GM10248 (cell line): ENCODE data around the gene RYR3.

Experiments used
- CTCF ChIA-PET: fragments of 300-600 bp; sonication (Branson Sonifier 250); formaldehyde crosslinking; extraction: SDS; loops from one replicate; lab custom pipeline; 2021; ENCODE audit warnings: antibody characterized with exemption; lab: Yijun Ruan, JAX
- POLR2A ChIA-PET: fragments of 350-650 bp; sonication (Branson Sonifier 250); formaldehyde crosslinking; extraction: SDS; loops from one replicate; lab custom pipeline; 2020; ENCODE audit warnings: antibody characterized with exemption; lab: Yijun Ruan, JAX
- DNase-seq: peaks from one replicate; pipeline ENCODE4 v3.0.0; 2012; ENCODE audit errors: extremely low spot score
- TF ChIP-seq, protein P1 (sequence below): IDR thresholded peaks from 2 replicates; pipeline ENCODE4 v1.5.1; 2012; ENCODE audit warnings: mild to moderate bottlenecking, low read depth; ENCODE audit errors: extremely low read depth, missing control alignments, control extremely low read depth

Gene RYR3

DNA sequence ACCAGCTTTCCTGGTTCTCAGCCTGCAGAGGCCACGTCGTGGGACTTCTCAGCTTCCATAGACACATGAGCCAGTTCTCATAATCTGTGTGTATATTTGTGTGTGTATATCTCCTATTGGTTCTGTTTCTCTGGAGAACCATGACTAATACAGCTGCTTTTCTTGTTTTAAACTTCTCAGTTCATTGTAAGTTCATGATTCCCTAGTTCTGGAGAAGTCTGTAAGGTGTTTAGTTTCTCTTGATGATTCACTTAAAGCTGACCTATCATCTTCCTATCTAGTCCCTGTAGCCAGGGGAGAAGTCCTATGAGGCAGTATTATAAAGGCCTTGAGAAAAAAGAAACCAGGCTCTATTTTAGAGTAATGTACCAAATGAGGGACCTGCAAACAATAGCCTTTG lies 147.7 kb downstream of the RYR3 start:
- ChIA-PET POLR2A (no interaction called here), CTCF (no interaction called here)
- no peak for DNase-seq
- TF ChIP-seq, protein P1, sequence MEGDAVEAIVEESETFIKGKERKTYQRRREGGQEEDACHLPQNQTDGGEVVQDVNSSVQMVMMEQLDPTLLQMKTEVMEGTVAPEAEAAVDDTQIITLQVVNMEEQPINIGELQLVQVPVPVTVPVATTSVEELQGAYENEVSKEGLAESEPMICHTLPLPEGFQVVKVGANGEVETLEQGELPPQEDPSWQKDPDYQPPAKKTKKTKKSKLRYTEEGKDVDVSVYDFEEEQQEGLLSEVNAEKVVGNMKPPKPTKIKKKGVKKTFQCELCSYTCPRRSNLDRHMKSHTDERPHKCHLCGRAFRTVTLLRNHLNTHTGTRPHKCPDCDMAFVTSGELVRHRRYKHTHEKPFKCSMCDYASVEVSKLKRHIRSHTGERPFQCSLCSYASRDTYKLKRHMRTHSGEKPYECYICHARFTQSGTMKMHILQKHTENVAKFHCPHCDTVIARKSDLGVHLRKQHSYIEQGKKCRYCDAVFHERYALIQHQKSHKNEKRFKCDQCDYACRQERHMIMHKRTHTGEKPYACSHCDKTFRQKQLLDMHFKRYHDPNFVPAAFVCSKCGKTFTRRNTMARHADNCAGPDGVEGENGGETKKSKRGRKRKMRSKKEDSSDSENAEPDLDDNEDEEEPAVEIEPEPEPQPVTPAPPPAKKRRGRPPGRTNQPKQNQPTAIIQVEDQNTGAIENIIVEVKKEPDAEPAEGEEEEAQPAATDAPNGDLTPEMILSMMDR = no peak

DNA sequence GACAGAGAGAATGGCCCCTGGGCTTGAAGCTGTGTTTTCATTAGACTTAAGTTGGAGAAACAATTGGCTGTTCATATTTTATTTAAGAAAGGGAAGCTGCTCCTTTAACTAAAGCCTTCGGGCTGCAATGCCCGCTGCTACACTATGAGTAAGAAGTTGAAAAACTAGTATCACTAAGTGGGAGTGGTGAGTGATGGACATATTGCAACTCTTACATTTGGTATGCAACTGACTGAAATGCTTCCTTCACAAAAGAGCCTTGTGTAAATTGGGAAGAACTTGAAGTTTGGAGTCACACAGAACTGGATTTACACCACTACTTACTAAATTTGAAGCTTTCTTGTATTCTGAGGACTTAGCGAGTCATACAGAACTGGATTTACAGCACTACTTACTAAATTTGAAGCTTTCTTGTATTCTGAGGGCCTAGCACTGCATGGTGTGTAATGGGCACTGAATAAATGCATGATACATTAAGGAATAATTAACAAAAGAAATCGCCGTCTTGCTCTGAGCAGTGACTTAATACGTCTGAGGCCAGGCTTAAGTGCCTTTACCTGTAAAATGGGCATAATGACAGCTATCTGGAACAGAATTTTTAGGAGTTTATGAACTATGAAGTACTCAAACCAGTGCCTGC lies 149.5 kb downstream of the RYR3 start:
- no peak for DNase-seq
- ChIA-PET CTCF (no interaction called here), POLR2A (no interaction called here)
- TF ChIP-seq, protein P1 = no peak

DNA sequence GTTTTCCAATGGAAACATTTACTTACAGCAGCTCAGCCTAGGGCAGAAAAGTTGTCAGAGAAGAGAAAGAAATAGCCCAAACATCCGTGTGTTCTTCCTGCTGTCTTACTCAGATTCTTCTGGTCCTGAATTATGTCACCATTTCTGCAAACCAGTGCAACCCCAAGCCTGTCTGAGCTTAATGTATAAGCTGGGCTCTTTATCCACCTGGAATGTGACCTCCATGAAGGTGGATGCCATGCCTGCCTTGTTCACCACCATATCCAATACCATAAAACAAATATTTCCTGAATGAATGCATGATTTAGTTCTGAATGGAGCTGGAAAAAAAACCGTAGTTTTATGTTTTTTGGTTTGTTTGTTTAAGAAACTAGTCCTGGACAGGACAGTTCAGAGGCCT lies 150.9 kb downstream of the RYR3 start:
- DNase-seq = no peak
- CTCF ChIA-PET = no interaction called here
- TF ChIP-seq, protein P1 = no peak
- POLR2A ChIA-PET = no interaction called here

DNA sequence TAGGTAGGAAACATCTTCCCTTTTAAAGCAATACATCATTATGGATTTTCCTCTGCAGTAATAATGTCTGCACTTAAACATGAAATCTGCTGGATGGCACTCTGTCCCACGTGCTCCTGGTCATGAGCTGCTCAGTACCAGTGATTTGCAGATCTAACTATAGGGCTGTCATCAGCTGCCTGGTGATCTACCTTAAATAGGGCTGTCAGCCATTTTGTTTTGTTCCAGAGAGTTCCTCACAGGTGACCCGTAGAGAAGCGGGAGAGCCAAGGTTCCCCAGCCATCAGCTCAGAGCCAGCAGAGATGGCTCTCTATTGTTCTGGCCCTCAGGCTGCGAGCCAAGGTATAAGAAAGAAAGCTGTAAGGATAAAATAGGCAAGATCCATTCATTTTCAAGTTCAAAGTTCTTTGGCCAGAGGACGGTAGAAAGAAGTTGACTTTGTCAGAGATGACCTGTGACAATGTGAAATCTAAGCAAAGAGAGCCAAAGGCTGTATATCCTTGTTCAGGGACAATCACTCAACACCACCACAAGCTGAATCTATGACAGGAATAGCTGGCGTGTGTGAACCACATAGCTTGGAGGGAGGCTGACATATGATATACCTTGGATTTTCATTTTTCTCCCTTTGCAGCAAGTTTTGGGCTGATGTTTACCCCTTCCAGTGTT lies 156.5 kb downstream of the RYR3 start:
- no peak for DNase-seq
- ChIA-PET POLR2A (no interaction called here), CTCF (interaction anchor here (0.7 to 1.3 kb wide), 3 partner anchors 27 to 175 kb away, joined by 3 read pairs; no protein-coding TSS in a partner anchor)
- TF ChIP-seq, protein P1 = no peak

DNA sequence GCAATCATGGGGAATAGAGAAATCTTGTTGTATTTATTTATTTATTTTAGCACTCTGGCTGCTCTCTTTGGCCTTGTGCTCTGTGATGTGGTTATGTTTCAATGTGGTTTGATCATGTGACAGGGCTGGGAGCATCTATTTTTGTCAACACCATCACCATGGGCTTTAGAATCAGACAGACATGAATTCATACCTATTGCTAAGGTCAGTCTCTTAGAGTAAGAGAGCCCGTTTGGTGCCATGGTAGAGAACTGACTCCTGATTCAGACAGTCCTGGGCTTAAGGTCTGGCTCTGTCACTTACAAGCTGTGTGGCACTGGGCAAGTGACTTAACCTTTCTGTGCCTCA lies 157.0 kb downstream of the RYR3 start:
- TF ChIP-seq, protein P1 = no peak
- ChIA-PET POLR2A (no interaction called here), CTCF (interaction anchor here (0.9 to 1.3 kb wide), 2 partner anchors 27 to 84 kb away, joined by 3 read pairs; no protein-coding TSS in a partner anchor)
- DNase-seq = no peak

DNA sequence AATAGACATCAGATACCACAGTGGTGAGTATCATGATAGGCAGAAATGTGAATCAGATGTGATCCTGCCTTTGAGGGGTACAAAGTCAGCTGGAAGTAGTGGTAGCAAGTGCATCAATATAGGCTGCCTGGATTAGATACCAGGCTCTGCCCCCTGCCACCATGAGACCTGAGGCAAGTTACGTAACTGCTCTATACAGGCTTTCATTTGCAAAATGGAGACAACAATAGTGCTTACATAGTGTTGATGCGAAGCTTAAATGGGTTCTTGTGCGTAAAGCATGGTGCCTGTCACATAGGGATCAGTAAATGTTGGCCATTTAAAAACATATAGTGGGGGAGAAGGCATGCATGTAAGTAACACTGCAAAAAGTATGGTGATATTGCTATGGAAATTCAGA lies 158.0 kb downstream of the RYR3 start:
- no peak for DNase-seq
- TF ChIP-seq, protein P1 = no peak
- ChIA-PET CTCF (no interaction called here), POLR2A (no interaction called here)
